Karpas-422 (cell line): ENCODE measurements around the gene CYP2R1. TPM values are rescaled to one million over a fixed set of nuclear protein-coding genes. Genes with fewer than 3 reads are reported as not detected.

Experiments
- DNase-seq: peaks from one replicate; pipeline ENCODE4 v3.0.0-alpha.2; 2015
- H2AFZ ChIP-seq: fragments of 200-600 bp; sonication (generic); 2 replicates; pipeline ENCODE4 v1.6.1; 2014; ENCODE audit warnings: antibody characterized with exemption, low read length, mixed read lengths
- H3K27ac ChIP-seq: fragments of 200-600 bp; sonication (generic); 2 replicates; pipeline ENCODE4 v1.5.1; 2014; ENCODE audit warnings: mild to moderate bottlenecking, low read length, moderate library complexity
- H3K27me3 ChIP-seq: fragments of 200-600 bp; sonication (generic); 2 replicates; pipeline ENCODE4 v1.6.1; 2014; ENCODE audit warnings: low read length, mixed read lengths
- H3K36me3 ChIP-seq: fragments of 200-600 bp; sonication (generic); 2 replicates; pipeline ENCODE4 v1.6.1; 2014; ENCODE audit warnings: low read length, mixed read lengths; ENCODE audit not compliant: insufficient read depth
- H3K4me1 ChIP-seq: fragments of 200-600 bp; sonication (generic); 2 replicates; pipeline ENCODE4 v1.6.1; 2014; ENCODE audit warnings: mild to moderate bottlenecking, low read length, mixed read lengths
- H3K4me2 ChIP-seq: fragments of 200-600 bp; sonication (generic); 2 replicates; pipeline ENCODE4 v1.6.1; 2014; ENCODE audit warnings: low read length, low read depth, mild to moderate bottlenecking; ENCODE audit not compliant: poor library complexity, severe bottlenecking
- H3K4me3 ChIP-seq: fragments of 200-600 bp; sonication (generic); 2 replicates; pipeline ENCODE4 v1.5.1; 2014; ENCODE audit warnings: mild to moderate bottlenecking, antibody characterized with exemption, low read length, mixed read lengths
- H3K79me2 ChIP-seq: fragments of 200-600 bp; sonication (generic); 2 replicates; pipeline ENCODE4 v1.6.1; 2014; ENCODE audit warnings: mild to moderate bottlenecking, low read length, mixed read lengths
- H3K9ac ChIP-seq: fragments of 200-600 bp; sonication (generic); 2 replicates; pipeline ENCODE4 v1.6.0; 2014; ENCODE audit warnings: low read length
- H3K9me2 ChIP-seq: fragments of 200-600 bp; sonication (generic), shearing (Covaris generic); replicated peaks from 2 replicates; pipeline ENCODE4 v1.6.0; 2014; ENCODE audit warnings: mild to moderate bottlenecking, low read length, moderate library complexity; ENCODE audit not compliant: insufficient read depth
- H3K9me3 ChIP-seq: fragments of 300-700, 200-600 bp; sonication (generic); 2 replicates; pipeline ENCODE4 v1.6.1; 2014; ENCODE audit warnings: low read length, mixed read lengths
- H4K20me1 ChIP-seq: fragments of 200-600 bp; sonication (generic); 2 replicates; pipeline ENCODE4 v1.6.1; 2014; ENCODE audit warnings: mild to moderate bottlenecking, antibody characterized with exemption, low read length, low read depth; ENCODE audit not compliant: insufficient read depth
- small RNA-seq: library from RNA; depleted of rRNA; stranded (forward); fragments of <200 nt; gene quantifications from one replicate; pipeline ENCODE3, GENCODE V24; 2014
- total RNA-seq: library from RNA; depleted of rRNA; stranded (reverse); fragments of >200 nt; shearing (Covaris generic); gene quantifications from 2 replicates; pipeline ENCODE4 v1.2.3, GENCODE V29; 2014; ENCODE audit warnings: low replicate concordance; rRNA removed

Gene CYP2R1
- total RNA-seq, 1 experiment from 2014 or later, result 36.9 TPM

DNA sequence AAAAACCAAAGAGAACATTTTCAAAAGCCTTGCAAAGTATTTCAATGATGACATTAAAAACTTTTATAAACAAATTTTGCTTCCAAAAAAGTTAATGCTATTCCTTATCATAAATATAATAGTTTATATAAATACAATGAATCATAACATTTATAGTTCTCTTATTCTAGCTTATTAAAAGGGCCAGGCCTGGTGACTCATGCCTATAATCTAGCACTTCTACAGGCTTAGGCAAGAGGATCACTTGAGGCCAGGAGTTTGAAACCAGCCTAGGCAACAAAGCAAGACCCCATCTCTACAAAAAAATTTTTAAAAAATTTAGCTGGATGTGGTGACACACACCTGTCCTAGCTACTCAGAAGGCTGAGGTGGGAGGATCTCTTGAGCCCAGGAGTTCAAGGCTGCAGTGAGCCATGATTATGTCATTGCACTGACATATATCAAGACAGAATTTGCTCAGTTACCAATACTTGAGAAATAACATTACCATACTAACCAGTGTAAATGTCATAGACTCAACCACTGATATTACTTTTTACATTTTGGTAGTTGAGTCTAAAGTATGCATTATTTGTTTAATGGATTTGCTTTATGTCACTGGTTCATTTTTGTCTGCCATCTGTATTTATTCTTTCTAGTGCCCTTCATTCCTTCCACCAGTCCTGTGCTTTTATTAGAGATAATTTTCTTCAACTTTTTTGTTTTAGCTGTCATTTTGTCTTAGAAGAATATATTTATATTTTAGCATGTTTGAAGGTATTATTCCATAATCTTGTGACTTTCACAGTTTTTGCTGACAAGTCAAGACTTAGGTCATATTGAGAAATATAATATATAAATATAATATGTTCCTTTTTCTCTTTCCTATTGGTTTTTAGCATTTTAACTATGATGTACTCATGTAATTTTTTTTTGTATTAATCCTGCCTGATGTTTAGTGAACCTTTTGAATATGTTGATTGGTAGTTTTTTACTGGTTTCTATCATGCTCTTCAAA, 56.2 kb downstream of the CYP2R1 start:
- Histone ChIP-seq H3K4me1 (no peaks in the 10 kb centered on the region), H3K4me3 (no peak overlapping the region), H3K27me3 (no peaks in the 10 kb centered on the region), H3K79me2 (no peaks in the 10 kb centered on the region), H3K9me2 (no peaks in the 10 kb centered on the region), H3K27ac (no peak overlapping the region), H3K9me3 (no peaks in the 10 kb centered on the region), H3K9ac (no peak overlapping the region), H3K36me3 (no peaks in the 10 kb centered on the region), H2AFZ (no peak overlapping the region), H4K20me1 (no peaks in the 10 kb centered on the region), H3K4me2 (no peak overlapping the region)
- no peak for DNase-seq

Small RNAs within 50 kb of the gene (small RNA-seq; reads per million reads assigned to genes)
- not detected for gene CALCP

Other genes starting within 250 kb of the CYP2R1 start
- not detected in 2 replicates for gene PDE3B, start 248.4 kb downstream of the CYP2R1 start, total RNA-seq
- not detected in 2 replicates for gene CALCA, start 80.1 kb upstream of the CYP2R1 start, total RNA-seq
- 0.30 and 0.54 TPM in 2 replicates for gene CALCB, start 181.4 kb upstream of the CYP2R1 start, total RNA-seq
- gene INSC, start 222.7 kb upstream of the CYP2R1 start, total RNA-seq, result 0.22 and 1.4 TPM in 2 replicates